COLO668 (cell line): ENCODE data around the gene PDE3A.
"Not testable (repeated sequence)": the region's sequence is repeated elsewhere in the genome, so short reads cannot be mapped to it uniquely, and the experiment has no call there.

ENCODE experiments used
- DNase-seq: peaks from one replicate; lab custom pipeline; 2025; ENCODE audit not compliant: unreplicated experiment; lab: John Stamatoyannopoulos, UW

Gene PDE3A

GRCh38 chr12:20372326-20373096 is 4.2 kb downstream of the PDE3A start:
- no peak for DNase-seq

DNA sequence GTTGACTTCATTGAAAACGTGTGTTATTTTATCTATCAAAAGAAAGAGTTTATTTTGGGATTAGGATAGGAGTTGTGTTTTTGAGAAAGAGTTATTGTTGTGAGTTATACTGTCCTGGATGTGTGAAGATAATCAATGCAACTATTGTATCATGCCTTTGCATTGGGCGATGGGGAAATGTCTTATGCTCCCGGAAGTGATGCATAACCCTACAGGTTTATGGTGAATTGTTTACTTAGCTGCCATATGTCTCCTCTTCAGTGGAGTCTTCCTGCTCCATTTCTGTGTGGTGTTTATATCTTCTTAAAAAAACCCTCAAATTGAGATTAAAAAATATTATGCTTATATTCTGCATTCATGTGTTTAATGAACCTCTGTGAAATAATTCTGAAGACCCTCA is 6.5 kb downstream of the PDE3A start:
- no peak for DNase-seq

GRCh38 chr12:20375560-20375959 is 7.2 kb downstream of the PDE3A start:
- DNase-seq = no peak

- no peak for DNase-seq
These were observed 8.6 kb downstream of the PDE3A start for GRCh38 chr12:20376984-20377383.

DNA sequence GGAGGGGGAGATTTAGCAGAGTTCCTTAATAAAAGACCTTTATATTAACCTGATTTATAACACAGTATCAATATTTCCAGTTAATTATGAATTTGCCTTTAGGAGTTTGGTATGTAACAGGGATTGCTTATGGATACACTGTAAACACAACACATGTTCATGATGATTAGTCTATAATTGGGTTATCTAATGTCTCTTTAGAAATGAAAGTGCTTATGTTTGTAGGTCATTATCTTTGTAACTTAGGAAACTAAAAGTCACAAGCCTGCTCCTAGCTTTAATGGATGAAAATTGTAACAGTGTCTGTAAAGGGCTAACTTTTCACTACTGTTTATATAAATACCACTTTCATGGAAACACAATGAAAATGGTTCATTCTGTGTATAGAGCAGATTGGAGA is 9.4 kb downstream of the PDE3A start:
- DNase-seq = no peak

DNA sequence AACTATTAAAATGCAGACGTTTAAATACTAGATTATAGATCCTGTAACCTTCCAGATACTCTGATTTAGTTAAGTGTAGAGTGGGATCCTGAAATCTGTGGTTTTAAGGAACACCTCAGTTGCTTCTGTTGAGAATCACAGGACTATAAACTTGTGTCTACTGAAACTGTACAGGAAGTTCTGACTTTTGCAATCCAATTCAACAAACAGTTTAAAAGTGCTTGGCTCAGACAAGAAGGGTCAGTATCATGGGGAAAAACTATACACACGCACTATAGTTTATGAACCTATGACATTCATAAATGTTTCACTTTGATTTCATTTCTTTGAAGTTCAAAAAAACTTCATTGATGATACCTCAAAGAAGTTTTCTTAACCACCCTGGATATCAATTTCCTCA is 13.8 kb downstream of the PDE3A start:
- no peak for DNase-seq

GRCh38 chr12:20383612-20384011 is 15.3 kb downstream of the PDE3A start:
- DNase-seq = no peak

DNA sequence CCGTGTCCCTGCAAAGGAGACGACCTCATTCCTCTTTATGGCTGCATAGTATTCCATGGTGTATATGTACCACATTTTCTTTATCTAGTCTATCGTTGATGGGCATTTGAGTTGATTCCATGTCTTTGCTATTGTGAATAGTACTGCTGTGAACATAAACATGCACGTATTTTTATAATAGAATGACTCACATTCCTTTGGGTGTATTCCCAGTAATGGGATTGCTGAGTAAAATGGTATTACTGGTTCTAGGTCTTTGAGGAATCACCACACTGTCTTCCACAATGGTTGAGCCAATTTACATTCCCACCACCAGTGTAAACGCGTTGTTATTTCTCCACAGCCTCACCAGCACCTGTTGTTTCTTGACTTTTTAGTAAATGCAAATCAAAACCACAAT is 16.5 kb downstream of the PDE3A start:
- DNase-seq = not testable (repeated sequence)

DNA sequence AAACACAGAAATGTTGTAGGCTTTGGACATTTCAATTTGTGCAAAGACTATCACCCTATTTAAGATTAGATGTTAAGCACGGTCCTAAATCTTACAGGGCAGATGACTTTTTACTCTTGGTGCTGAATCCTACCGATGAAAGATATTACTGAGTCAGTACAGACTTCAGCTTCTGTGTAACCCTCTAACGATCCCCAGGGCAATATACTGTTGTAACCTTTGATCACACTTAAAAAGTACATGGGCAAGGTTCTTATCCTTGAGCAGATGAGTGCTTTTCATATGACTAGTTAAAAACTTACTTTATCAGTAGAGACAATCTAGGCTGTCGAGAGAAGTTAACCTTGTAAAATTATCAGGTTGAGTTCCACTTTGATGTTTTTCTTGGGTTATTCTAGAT is 22.5 kb downstream of the PDE3A start:
- no peak for DNase-seq

- DNase-seq = no peak
These were observed 24.0 kb downstream of the PDE3A start for GRCh38 chr12:20392339-20392738.

- no peak for DNase-seq
These were observed 25.4 kb downstream of the PDE3A start for GRCh38 chr12:20393707-20394106.

DNA sequence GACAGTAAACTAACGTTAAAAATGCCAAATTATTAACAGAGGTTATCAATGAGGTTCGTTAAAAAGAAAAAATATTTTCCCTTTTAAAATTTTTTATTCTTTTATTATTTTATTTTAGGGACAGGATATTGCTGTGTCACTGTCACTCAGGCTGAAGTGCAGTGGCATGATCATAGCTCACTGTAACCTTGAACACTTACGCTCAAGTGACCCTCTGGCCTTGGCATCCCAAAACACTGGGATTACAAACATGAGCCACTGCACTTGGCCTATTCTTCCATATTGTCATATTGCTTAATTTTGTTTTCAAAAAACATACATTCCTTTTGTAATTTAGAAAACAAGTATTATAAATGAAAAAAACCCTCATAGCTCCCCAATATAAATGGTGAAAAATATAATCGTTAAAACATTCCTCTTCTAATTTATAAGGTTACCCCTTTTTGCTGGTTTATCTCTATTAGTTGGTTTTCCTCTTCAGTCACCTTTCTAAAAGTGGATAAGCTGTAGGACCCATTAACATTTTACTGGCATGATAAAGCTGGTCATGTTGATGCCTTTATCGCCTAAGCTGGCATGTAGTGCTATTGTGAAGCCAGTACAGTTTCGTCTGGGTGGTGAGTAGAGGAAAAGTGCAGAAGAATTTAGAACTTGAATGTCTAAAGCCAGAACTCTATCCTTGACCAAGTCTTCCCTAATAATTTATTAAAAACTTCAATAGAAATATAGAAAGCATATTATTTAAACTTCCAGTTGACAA is 27.6 kb downstream of the PDE3A start:
- no peak for DNase-seq

GRCh38 chr12:20398686-20399085 is 30.3 kb downstream of the PDE3A start:
- DNase-seq = no peak

DNA sequence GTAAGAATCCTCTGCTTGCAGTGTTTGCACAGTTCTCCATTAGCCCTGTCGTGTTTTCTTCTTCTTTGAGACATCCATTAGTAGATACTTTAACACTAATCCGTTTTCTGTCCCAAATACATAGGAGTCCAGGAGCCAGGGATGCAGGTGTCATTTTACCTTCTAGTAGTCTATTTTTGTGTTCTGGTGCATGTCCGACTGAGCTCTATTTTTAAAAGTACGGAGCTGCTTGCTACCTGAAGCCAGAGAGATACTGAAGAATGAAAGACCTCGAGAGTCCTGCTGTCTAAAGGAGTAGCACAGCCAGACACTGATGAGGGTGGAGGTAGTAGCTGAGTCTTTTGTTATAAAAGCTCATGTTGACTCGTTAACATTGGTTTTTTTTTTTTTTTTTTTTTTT is 31.7 kb downstream of the PDE3A start:
- no peak for DNase-seq

GRCh38 chr12:20403230-20403629 is 34.9 kb downstream of the PDE3A start:
- DNase-seq = no peak

DNA sequence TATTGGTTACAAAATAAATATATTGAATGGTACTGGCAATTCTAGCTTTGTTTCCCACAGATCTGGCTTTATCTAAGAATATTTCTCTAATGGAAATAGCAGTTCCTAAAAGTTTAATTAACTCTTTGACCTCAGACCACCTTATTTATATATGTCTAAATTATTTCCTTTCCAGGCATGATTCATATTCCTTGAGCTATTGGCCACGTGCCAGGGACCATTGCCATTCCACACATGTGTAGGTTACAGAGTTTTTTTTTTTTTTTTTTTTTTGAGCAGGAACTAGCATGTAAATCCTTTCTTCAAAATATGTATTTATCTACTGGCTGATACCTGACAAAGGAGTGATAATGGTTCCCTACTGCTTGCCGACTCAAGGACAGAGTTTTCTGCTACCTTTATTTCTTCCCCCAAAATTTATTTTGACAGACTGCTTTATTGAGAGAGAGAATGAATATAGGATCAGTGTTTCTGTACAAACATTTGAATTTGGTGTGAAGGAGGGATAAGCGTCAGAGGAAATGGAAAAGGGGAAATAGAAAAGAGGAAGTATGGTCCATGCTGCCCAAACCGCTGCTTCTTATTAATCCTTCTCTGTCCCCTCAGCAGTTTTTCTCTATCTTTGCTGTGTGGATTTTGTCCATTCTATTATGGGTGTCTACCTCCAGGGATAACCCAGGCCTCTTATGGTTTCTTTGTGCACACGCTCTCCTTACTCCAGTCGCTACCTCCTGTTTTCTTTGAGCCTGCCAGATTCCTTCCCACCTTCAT is 36.4 kb downstream of the PDE3A start:
- DNase-seq = no peak

DNA sequence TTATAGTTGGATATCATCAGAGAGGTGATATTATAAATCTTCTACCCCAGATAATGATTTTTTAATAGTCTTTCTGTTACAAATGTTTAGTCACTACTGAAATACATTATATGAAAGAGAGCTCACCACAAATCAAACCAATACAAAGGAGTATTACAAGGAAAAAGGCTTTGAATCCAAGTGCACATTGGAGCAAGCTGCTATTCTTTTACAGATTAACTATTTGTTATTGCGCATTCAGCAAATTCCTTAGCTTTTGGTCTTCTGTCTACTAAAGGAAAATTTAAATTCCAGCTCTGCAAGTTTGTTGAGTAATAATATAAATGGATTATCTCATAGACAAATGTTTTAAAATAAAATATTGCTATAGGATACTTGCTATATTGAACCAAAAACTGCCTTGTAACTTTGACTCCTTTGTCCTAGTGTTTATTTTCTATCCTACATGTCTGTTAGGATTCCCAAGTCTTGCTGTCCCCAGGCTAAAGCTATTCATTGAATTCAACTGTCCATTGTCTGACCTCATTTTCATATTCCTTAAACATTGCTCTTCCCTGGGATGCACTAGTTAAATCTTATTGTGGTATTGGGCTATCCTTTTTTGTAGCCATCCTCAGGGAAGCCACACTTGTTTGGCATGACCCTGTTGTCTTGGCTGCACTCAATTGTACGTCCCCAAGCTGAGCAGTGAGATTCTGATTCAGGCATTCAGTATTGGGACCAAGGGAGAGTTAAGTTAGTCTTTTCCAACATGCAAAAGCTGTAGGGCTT is 41.5 kb downstream of the PDE3A start:
- no peak for DNase-seq

DNA sequence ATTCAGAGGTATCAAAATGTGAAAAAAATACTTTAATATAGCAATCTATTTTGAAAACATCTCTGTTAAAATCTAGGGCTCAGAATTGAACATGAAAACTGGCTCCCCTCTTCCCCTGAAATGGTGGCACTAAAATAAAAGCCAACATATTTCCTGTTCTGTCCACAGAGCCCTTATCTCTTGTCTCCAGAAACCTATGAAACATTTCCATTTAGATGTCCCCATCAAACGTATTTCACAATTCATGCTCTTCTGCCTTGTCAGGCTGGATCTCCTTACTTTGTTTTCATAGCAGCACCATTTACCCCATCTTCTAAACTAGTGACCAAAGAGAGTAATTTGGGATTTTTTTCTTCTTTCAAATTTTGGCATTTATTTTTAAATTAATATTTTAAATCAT is 42.4 kb downstream of the PDE3A start:
- no peak for DNase-seq

DNA sequence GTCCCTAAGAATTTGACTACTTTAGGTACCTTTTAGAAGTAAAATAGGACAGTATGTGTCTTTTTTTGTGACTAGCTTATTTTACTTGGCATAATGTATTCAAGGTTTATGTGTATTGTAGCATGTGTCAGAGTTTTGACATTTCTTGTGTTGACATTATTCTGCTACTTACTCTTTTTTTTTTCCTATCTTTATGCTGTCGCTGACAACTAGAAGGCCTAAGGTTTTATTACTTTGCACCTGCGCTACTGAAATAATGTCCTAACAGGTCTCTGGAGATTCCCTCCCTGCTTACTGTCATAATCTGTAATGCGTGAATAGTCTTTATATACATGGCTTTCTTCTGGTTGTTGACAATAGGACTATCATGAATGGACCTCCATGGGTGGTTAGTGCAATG is 43.0 kb downstream of the PDE3A start:
- DNase-seq = no peak

GRCh38 chr12:20415028-20415427 is 46.7 kb downstream of the PDE3A start:
- DNase-seq = no peak

DNA sequence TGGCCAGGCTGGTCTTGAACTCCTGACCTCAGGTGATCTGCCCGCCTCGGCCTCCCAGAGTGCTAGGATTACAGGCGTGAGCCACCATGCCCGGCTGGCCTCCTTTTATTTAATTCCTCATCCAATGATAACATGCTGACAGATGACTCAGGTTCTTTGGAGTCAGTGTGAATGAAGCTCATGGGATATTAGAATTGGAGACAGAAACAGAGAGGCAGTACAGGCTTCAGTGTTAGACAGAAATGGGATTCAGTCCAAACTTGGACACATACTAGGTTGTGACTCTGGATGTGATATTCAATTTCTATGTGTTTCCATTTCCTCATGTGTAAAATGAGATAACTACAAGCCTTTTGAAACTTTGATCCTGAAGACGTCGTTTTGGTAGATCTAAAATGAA is 47.3 kb downstream of the PDE3A start:
- no peak for DNase-seq
